Measurements from ENCODE around the gene MAML1. TPM values are rescaled to one million over a fixed set of nuclear protein-coding genes. Genes with fewer than 3 reads are reported as not detected.

The MAML1 gene
- total and polyA plus RNA-seq, 10 of the 15 experiments (the other 5 are each of a cell fraction or from before 2014, with no cell fraction given), result 0.42 to 23.9 (median 7.3) TPM

DNA sequence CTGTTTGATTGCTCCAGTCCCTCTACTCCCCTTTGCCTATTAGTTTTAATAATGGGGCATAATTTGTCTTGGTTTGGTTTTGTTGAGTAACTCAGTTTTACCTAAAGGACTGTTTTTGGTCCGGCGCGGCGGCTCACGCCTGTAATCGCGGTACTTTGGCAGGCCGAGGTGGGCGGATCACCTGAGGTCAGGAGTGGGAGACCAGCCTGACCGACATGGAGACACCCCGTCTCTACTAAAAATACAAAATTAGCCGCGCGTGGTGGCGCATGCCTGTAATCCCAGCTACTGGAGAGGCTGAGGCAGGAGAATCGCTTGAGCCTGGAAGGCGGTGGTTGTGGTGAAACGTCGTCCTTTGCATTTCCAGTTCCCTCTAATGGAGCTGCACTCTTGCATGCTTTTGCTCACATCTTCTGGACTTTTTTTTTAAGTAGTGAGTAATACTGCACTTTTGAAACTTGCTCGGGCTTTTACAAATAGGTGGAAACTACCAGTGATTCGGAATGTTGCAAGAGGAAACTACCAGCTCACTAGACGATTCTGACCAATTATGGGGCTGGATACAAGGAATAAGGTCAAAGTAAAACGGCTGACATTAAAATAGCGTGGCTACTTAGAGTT, 721 bp upstream of the MAML1 start (continued):
- TF ChIP-seq, protein P1, sequence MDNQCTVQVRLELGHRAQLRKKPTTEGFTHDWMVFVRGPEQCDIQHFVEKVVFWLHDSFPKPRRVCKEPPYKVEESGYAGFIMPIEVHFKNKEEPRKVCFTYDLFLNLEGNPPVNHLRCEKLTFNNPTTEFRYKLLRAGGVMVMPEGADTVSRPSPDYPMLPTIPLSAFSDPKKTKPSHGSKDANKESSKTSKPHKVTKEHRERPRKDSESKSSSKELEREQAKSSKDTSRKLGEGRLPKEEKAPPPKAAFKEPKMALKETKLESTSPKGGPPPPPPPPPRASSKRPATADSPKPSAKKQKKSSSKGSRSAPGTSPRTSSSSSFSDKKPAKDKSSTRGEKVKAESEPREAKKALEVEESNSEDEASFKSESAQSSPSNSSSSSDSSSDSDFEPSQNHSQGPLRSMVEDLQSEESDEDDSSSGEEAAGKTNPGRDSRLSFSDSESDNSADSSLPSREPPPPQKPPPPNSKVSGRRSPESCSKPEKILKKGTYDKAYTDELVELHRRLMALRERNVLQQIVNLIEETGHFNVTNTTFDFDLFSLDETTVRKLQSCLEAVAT (IDR thresholded peaks at IDR 0.05), result 0 out of 2 replicates have a peak, but pooled peaks have one; percentile 56
- no peak for TF ChIP-seq ZNF24 (IDR thresholded peaks at IDR 0.05)
- no peak for TF ChIP-seq LARP7 (IDR thresholded peaks at IDR 0.05)
- 0 out of 2 replicates have a peak, but pooled peaks have one; percentile 56 for TF ChIP-seq ZBTB33 (IDR thresholded peaks at IDR 0.05)
- TF ChIP-seq SIX5 (IDR thresholded peaks at IDR 0.05; ENCODE audit: low read depth, low read length, severe bottlenecking), result no peak
- peak; percentile 38 to 62; a peak in 1 of 4 replicates for TF ChIP-seq IKZF2 (IDR thresholded peaks at IDR 0.05)
- no peak for TF ChIP-seq E2F8 (IDR thresholded peaks at IDR 0.05; ENCODE audit: low read depth, partially characterized antibody)
- TF ChIP-seq HDAC6 (IDR thresholded peaks at IDR 0.05; ENCODE audit: unreplicated experiment), result no peak
- TF ChIP-seq RAD21 (IDR thresholded peaks at IDR 0.05; ENCODE audit: insufficient read depth, low read depth, low read length), result no peak
- no peak for TF ChIP-seq CREM (IDR thresholded peaks at IDR 0.05; ENCODE audit: low read depth)
- TF ChIP-seq POLR2AphosphoS5 (IDR thresholded peaks at IDR 0.05; ENCODE audit: low read length), result no peak
- TF ChIP-seq POLR2A (IDR thresholded peaks at IDR 0.05; ENCODE audit: low read depth, low read length), result no peak
- TF ChIP-seq SMAD1 (IDR thresholded peaks at IDR 0.05; ENCODE audit: low read depth, partially characterized antibody), result no peak
- TF ChIP-seq TBL1XR1 (IDR thresholded peaks at IDR 0.05; ENCODE audit: low read depth, low read length), result 0 out of 2 replicates have a peak, but pooled peaks have one; percentile 30
- no peak for TF ChIP-seq MEF2A (IDR thresholded peaks at IDR 0.05; ENCODE audit: insufficient read depth, low read depth, low read length)
- TF ChIP-seq BCLAF1 (IDR thresholded peaks at IDR 0.05), result no peak
- TF ChIP-seq CHD4 (IDR thresholded peaks at IDR 0.05), result no peak
- TF ChIP-seq TARDBP (IDR thresholded peaks at IDR 0.05; ENCODE audit: borderline replicate concordance), result no peak
- 0 out of 2 replicates have a peak, but pooled peaks have one; percentile 20 for TF ChIP-seq CBX5 (IDR thresholded peaks at IDR 0.05; ENCODE audit: low read depth)
- no peak for TF ChIP-seq ZNF622 (IDR thresholded peaks at IDR 0.05)
- TF ChIP-seq IRF5 (IDR thresholded peaks at IDR 0.05; ENCODE audit: borderline replicate concordance), result no peak
